HEK293 (cell line): Measurements from ENCODE around the gene UTP4.
"Not testable (repeated sequence)": the region's sequence is repeated elsewhere in the genome, so short reads cannot be mapped to it uniquely, and the experiment has no call there.

Experiments
- CTCF ChIA-PET: fragments of 350-600 bp; formaldehyde crosslinking; extraction: SDS; loops from one replicate; lab custom pipeline; 2021; ENCODE audit warnings: antibody characterized with exemption; lab: Yijun Ruan, JAX
- POLR2A ChIA-PET: fragments of 300-600 bp; formaldehyde crosslinking; extraction: SDS; loops from one replicate; lab custom pipeline; 2020; ENCODE audit warnings: antibody characterized with exemption, inconsistent platforms; lab: Yijun Ruan, JAX
- H3K27ac ChIP-seq: fragments of 200-500 bp; sonication (Bioruptor generic); 2 replicates; pipeline ENCODE4 v1.5.1; 2014; ENCODE audit warnings: low read depth, low read length, control low read depth, inconsistent platforms; ENCODE audit errors: extremely low read depth
- H3K36me3 ChIP-seq, 2 experiments: fragments of 200-500 bp in 1 of 2; sonication (Bioruptor generic) in 1 of 2; 1 replicate in 1 of 2; 2 replicates in 1 of 2; pipeline ENCODE4 v1.5.1; 2014 to 2017; ENCODE audit warnings: inconsistent platforms in 2 of 2, low read length in 2 of 2; ENCODE audit not compliant: control insufficient read depth in 2 of 2, insufficient read depth in 1 of 2
- H3K4me1 ChIP-seq: fragments of 200-500 bp; sonication (Bioruptor generic); 2 replicates; pipeline ENCODE4 v1.5.1; 2014; ENCODE audit warnings: mild to moderate bottlenecking, low read length, inconsistent platforms; ENCODE audit not compliant: control insufficient read depth, insufficient read depth
- H3K4me3 ChIP-seq: 2 replicates; pipeline ENCODE4 v1.5.1; 2011; ENCODE audit warnings: low read depth, mild to moderate bottlenecking, control low read depth, low read length, moderate library complexity
- H3K9me3 ChIP-seq: fragments of 200-500 bp; sonication (Bioruptor generic); 2 replicates; pipeline ENCODE4 v1.5.1; 2014; ENCODE audit warnings: low read depth, low read length, inconsistent platforms; ENCODE audit not compliant: control insufficient read depth, insufficient read depth
- FEZF1 ChIP-seq: fragments of 450-650 bp; formaldehyde crosslinking; IDR thresholded peaks from 2 replicates; pipeline ENCODE4 v1.5.1; 2016; ENCODE audit warnings: missing biosample characterization, missing genetic modification characterization
- GFI1B ChIP-seq: fragments of 450-650 bp; formaldehyde crosslinking; IDR thresholded peaks from 2 replicates; pipeline ENCODE4 v1.5.1; 2016; ENCODE audit warnings: missing biosample characterization, missing genetic modification characterization
- KLF16 ChIP-seq: fragments of 450-650 bp; formaldehyde crosslinking; IDR thresholded peaks from 2 replicates; pipeline ENCODE4 v1.5.1; 2017; ENCODE audit warnings: missing biosample characterization, missing genetic modification characterization
- KLF9 ChIP-seq: fragments of 450-650 bp; formaldehyde crosslinking; IDR thresholded peaks from 2 replicates; pipeline ENCODE4 v1.5.1; 2016; ENCODE audit warnings: missing biosample characterization, missing genetic modification characterization, low read depth
- MEIS1 ChIP-seq: sonication (generic); formaldehyde crosslinking; IDR thresholded peaks from 2 replicates; pipeline ENCODE4 v1.8.1; 2022; ENCODE audit warnings: missing genetic modification reagents, mild to moderate bottlenecking, borderline replicate concordance
- RBAK ChIP-seq: fragments of 450-650 bp; formaldehyde crosslinking; IDR thresholded peaks from 2 replicates; pipeline ENCODE4 v1.5.1; 2016; ENCODE audit warnings: missing biosample characterization, missing genetic modification characterization
- ZBTB17 ChIP-seq: fragments of 450-650 bp; formaldehyde crosslinking; IDR thresholded peaks from 2 replicates; pipeline ENCODE4 v1.5.1; 2016; ENCODE audit warnings: missing biosample characterization, missing genetic modification characterization
- ZFP41 ChIP-seq: fragments of 450-650 bp; formaldehyde crosslinking; IDR thresholded peaks from 2 replicates; pipeline ENCODE4 v1.5.1; 2016; ENCODE audit warnings: missing biosample characterization, missing genetic modification characterization, borderline replicate concordance
- ZNF10 ChIP-seq: fragments of 450-650 bp; formaldehyde crosslinking; IDR thresholded peaks from 2 replicates; pipeline ENCODE4 v1.5.1; 2017; ENCODE audit warnings: missing biosample characterization, missing genetic modification characterization
- ZNF140 ChIP-seq: fragments of 450-650 bp; formaldehyde crosslinking; IDR thresholded peaks from 2 replicates; pipeline ENCODE4 v1.5.1; 2016; ENCODE audit warnings: missing biosample characterization, missing genetic modification characterization
- ZNF155 ChIP-seq: fragments of 450-650 bp; formaldehyde crosslinking; IDR thresholded peaks from 2 replicates; pipeline ENCODE4 v1.5.1; 2016; ENCODE audit warnings: missing biosample characterization, missing genetic modification characterization
- ZNF2 ChIP-seq: fragments of 450-650 bp; formaldehyde crosslinking; IDR thresholded peaks from 2 replicates; pipeline ENCODE4 v1.5.1; 2016; ENCODE audit warnings: missing biosample characterization, missing genetic modification characterization
- ZNF202 ChIP-seq: fragments of 450-650 bp; formaldehyde crosslinking; IDR thresholded peaks from 2 replicates; pipeline ENCODE4 v1.5.1; 2016; ENCODE audit warnings: missing biosample characterization, missing genetic modification characterization, borderline replicate concordance
- ZNF214 ChIP-seq: fragments of 450-650 bp; formaldehyde crosslinking; IDR thresholded peaks from 2 replicates; pipeline ENCODE4 v1.5.1; 2017; ENCODE audit warnings: missing biosample characterization, mild to moderate bottlenecking, missing genetic modification characterization, borderline replicate concordance
- ZNF341 ChIP-seq: fragments of 450-650 bp; formaldehyde crosslinking; IDR thresholded peaks from 2 replicates; pipeline ENCODE4; 2016; ENCODE audit warnings: low read depth, missing biosample characterization, missing genetic modification characterization
- ZNF362 ChIP-seq: fragments of 450-650 bp; formaldehyde crosslinking; IDR thresholded peaks from 2 replicates; pipeline ENCODE4 v1.5.1; 2016; ENCODE audit warnings: missing biosample characterization, missing genetic modification characterization
- ZNF404 ChIP-seq: fragments of 450-650 bp; formaldehyde crosslinking; IDR thresholded peaks from 2 replicates; pipeline ENCODE4 v1.5.1; 2017; ENCODE audit warnings: missing biosample characterization, missing genetic modification characterization
- ZNF433 ChIP-seq: fragments of 450-650 bp; formaldehyde crosslinking; IDR thresholded peaks from 2 replicates; pipeline ENCODE4 v1.5.1; 2016; ENCODE audit warnings: missing biosample characterization, missing genetic modification characterization, low read depth
- ZNF501 ChIP-seq: fragments of 450-650 bp; formaldehyde crosslinking; IDR thresholded peaks from 2 replicates; pipeline ENCODE4 v1.5.1; 2016; ENCODE audit warnings: missing biosample characterization, missing genetic modification characterization
- ZNF514 ChIP-seq: fragments of 450-650 bp; formaldehyde crosslinking; IDR thresholded peaks from 2 replicates; pipeline ENCODE4 v1.5.1; 2016; ENCODE audit warnings: missing biosample characterization, missing genetic modification characterization
- ZNF544 ChIP-seq: fragments of 450-650 bp; formaldehyde crosslinking; IDR thresholded peaks from 2 replicates; pipeline ENCODE4 v1.5.0; 2017; ENCODE audit warnings: missing biosample characterization, missing genetic modification characterization
- ZNF549 ChIP-seq: fragments of 450-650 bp; IDR thresholded peaks from 2 replicates; pipeline ENCODE4 v1.5.1; 2018; ENCODE audit warnings: missing biosample characterization, missing genetic modification characterization, mild to moderate bottlenecking, inconsistent platforms, moderate library complexity
- ZNF654 ChIP-seq: fragments of 450-650 bp; formaldehyde crosslinking; IDR thresholded peaks from 2 replicates; pipeline ENCODE4 v1.5.1; 2016; ENCODE audit warnings: low read depth, missing biosample characterization, missing genetic modification characterization
- ZNF660 ChIP-seq: fragments of 450-650 bp; IDR thresholded peaks from 2 replicates; pipeline ENCODE4 v1.5.1; 2018; ENCODE audit warnings: missing biosample characterization, mild to moderate bottlenecking, missing genetic modification characterization
- ZNF707 ChIP-seq: fragments of 450-650 bp; formaldehyde crosslinking; IDR thresholded peaks from 2 replicates; pipeline ENCODE4 v1.5.1; 2016; ENCODE audit warnings: missing biosample characterization, missing genetic modification characterization
- ZNF776 ChIP-seq: fragments of 450-650 bp; formaldehyde crosslinking; IDR thresholded peaks from 2 replicates; pipeline ENCODE4 v1.5.0; 2017; ENCODE audit warnings: missing biosample characterization, missing genetic modification characterization, borderline replicate concordance
- ZSCAN16 ChIP-seq: fragments of 450-650 bp; formaldehyde crosslinking; IDR thresholded peaks from 2 replicates; pipeline ENCODE4 v1.5.1; 2016; ENCODE audit warnings: missing biosample characterization, missing genetic modification characterization
- ZSCAN30 ChIP-seq: fragments of 450-650 bp; IDR thresholded peaks from 2 replicates; pipeline ENCODE4 v1.5.1; 2018; ENCODE audit warnings: missing biosample characterization, mild to moderate bottlenecking, missing genetic modification characterization, moderate library complexity
- ZXDB ChIP-seq: fragments of 450-650 bp; formaldehyde crosslinking; IDR thresholded peaks from 2 replicates; pipeline ENCODE4 v1.5.1; 2016; ENCODE audit warnings: missing biosample characterization, missing genetic modification characterization

Gene UTP4

GRCh38 chr16:69119536-69119935, 12.9 kb upstream of the UTP4 start:
- ChIA-PET POLR2A (no interaction called here), CTCF (no interaction called here)
- Histone ChIP-seq H3K36me3 (peaks cover 0 to 71% of the 10 kb centered on the region in 2 experiments; a peak in 2 of 3 replicates), H3K27ac (no peak overlapping the region), H3K4me3 (no peak overlapping the region), H3K4me1 (no peaks in the 10 kb centered on the region), H3K9me3 (no peaks in the 10 kb centered on the region)
- TF ChIP-seq ZSCAN30 (no peak), ZNF514 (tag by site-specific recombination) (no peak), ZNF707 (tag by site-specific recombination) (no peak), ZNF155 (no peak), ZNF544 (tag by site-specific recombination) (no peak), ZNF140 (tag by site-specific recombination) (no peak), ZFP41 (tag by site-specific recombination) (no peak), ZNF341 (tag by site-specific recombination) (no peak), FEZF1 (tag by site-specific recombination) (no peak), ZNF501 (tag by site-specific recombination) (no peak), KLF16 (tag by site-specific recombination) (no peak)

- Histone ChIP-seq H3K36me3 (peaks cover 0 to 65% of the 10 kb centered on the region in 2 experiments; a peak in 2 of 3 replicates), H3K27ac (no peak overlapping the region), H3K4me3 (no peak overlapping the region), H3K9me3 (no peaks in the 10 kb centered on the region), H3K4me1 (no peaks in the 10 kb centered on the region)
- POLR2A ChIA-PET, result no interaction called here
- CTCF ChIA-PET, result interaction anchor here (1.2 to 1.6 kb wide), 2 partner anchors 8 to 530 kb away, joined by 3 to 6 read pairs; no protein-coding TSS in a partner anchor
- no peak for TF ChIP-seq ZNF433 (tag by site-specific recombination)
- TF ChIP-seq ZNF10 (tag by site-specific recombination), result no peak
- TF ChIP-seq ZXDB (tag by site-specific recombination), result no peak
- TF ChIP-seq KLF9 (tag by site-specific recombination), result no peak
- no peak for TF ChIP-seq ZNF202
- no peak for TF ChIP-seq ZNF214 (tag by site-specific recombination)
- TF ChIP-seq ZNF404, result no peak
- no peak for TF ChIP-seq ZNF549 (tag by site-specific recombination)
- TF ChIP-seq ZNF776 (tag by site-specific recombination), result no peak
- TF ChIP-seq, all 188 proteins: peak for 0
These were observed 12.3 kb upstream of the UTP4 start for GRCh38 chr16:69120096-69120664.

- TF ChIP-seq ZNF2 (tag by site-specific recombination) (peak; percentile 68; the same call in 1 of the 2 replicates), ZNF214 (tag by site-specific recombination) (no peak), ZSCAN16 (tag by site-specific recombination) (no peak), RBAK (tag by site-specific recombination) (no peak), ZNF362 (tag by site-specific recombination) (peak; percentile 93), GFI1B (tag by site-specific recombination) (no peak), ZNF654 (tag by site-specific recombination) (peak; percentile 75), MEIS1 (CRISPR knock-in tag) (no peak), ZBTB17 (tag by site-specific recombination) (0 out of 2 replicates have a peak, but pooled peaks have one; percentile 19), ZNF660 (peak; percentile 23; the same call in 1 of the 2 replicates)
- Histone ChIP-seq H3K4me3 (no peak overlapping the region), H3K36me3 (peaks cover 3 to 47% of the 10 kb centered on the region in 2 experiments; a peak in 2 of 3 replicates), H3K9me3 (no peaks in the 10 kb centered on the region), H3K27ac (no peak overlapping the region), H3K4me1 (no peaks in the 10 kb centered on the region)
- ChIA-PET POLR2A (interaction anchor here (0.7 to 1.2 kb wide), 3 partner anchors 9 to 280 kb away, joined by 3 read pairs; partner anchors contain the start of genes CHTF8, HAS3 and UTP4), CTCF (interaction anchor here (0.6 to 4.7 kb wide), 39 partner anchors 9 to 603 kb away, joined by 3 to 57 read pairs (median 5); partner anchors contain the start of gene TANGO6)
These were observed 8.5 kb upstream of the UTP4 start for GRCh38 chr16:69123910-69124309.

- not testable (repeated sequence) for H3K4me3 ChIP-seq, H3K9me3 ChIP-seq, H3K27ac ChIP-seq, H3K4me1 ChIP-seq
- H3K36me3 ChIP-seq, result peaks cover 6 to 42% of the 10 kb centered on the region in 2 experiments; a peak in 2 of 3 replicates
- POLR2A ChIA-PET, result interaction anchor here (1.2 kb wide), 2 partner anchors 8 to 19 kb away, joined by 3 read pairs; partner anchors contain the start of genes CHTF8, HAS3 and UTP4
- CTCF ChIA-PET, result interaction anchor here (0.5 to 4.7 kb wide), 37 partner anchors 9 to 604 kb away, joined by 3 to 57 read pairs (median 6); partner anchors contain the start of gene TANGO6
These were observed 8.0 kb upstream of the UTP4 start for GRCh38 chr16:69124406-69124805.
